ENCODE measurements around the gene LMF1. TPM values are rescaled to one million over a fixed set of nuclear protein-coding genes. Genes with fewer than 3 reads are reported as not detected.

The LMF1 gene
- total and polyA plus RNA-seq, 2 of the 13 experiments (the other 11 are each of a cell fraction or from before 2014, with no cell fraction given), result 6.8 to 8.5 TPM

- TF ChIP-seq ZNF513 (CRISPR knock-in tag; conservative IDR thresholded peaks at IDR 0.05) (no peak), PHF5A (CRISPR knock-in tag; IDR thresholded peaks at IDR 0.05; ENCODE audit: low read depth, unreplicated experiment) (no peak), DBP (CRISPR knock-in tag; IDR thresholded peaks at IDR 0.05; ENCODE audit: not compliant biosample characterization) (no peak), MXD3 (CRISPR knock-in tag; IDR thresholded peaks at IDR 0.05) (no peak), ZNF564 (CRISPR knock-in tag; IDR thresholded peaks at IDR 0.05) (no peak), ZNF550 (CRISPR knock-in tag; IDR thresholded peaks at IDR 0.05; ENCODE audit: borderline replicate concordance) (no peak), BATF2 (CRISPR knock-in tag; IDR thresholded peaks at IDR 0.05) (no peak), RBFOX2 (IDR thresholded peaks at IDR 0.05; ENCODE audit: low read depth, low read length) (no peak), NR2C2 (CRISPR knock-in tag; IDR thresholded peaks at IDR 0.05; ENCODE audit: borderline replicate concordance) (no peak), IRF1 (CRISPR knock-in tag; IDR thresholded peaks at IDR 0.05; ENCODE audit: low read depth) (no peak), KLF16 (CRISPR knock-in tag; IDR thresholded peaks at IDR 0.05) (no peak), ZBTB1 (CRISPR knock-in tag; IDR thresholded peaks at IDR 0.05; ENCODE audit: borderline replicate concordance) (no peak), ZNF124 (CRISPR knock-in tag; IDR thresholded peaks at IDR 0.05) (no peak), ZNF33B (CRISPR knock-in tag; IDR thresholded peaks at IDR 0.05) (no peak), AKNA (CRISPR knock-in tag; IDR thresholded peaks at IDR 0.05; ENCODE audit: borderline replicate concordance) (no peak), ZNF547 (CRISPR knock-in tag; IDR thresholded peaks at IDR 0.05) (no peak)
- peaks cover 17 to 75% of the 10 kb centered on the region in 2 experiments for H3K27me3 ChIP-seq (ENCODE audit: control insufficient read depth in 1 of 2, insufficient read depth in 2 of 2, low read length in 2 of 2)
- 28% methylated on average over 11 of the region's 13 CpGs for WGBS (ENCODE audit: low lambda C conversion rate)
- CTCF ChIA-PET (ENCODE audit: low intra/inter-chr PET ratio, low total read pairs), result no interaction called here
- no peak overlapping the region for H3K9ac ChIP-seq (ENCODE audit: insufficient read depth, low read depth, low read length)
- no peaks in the 10 kb centered on the region for H3K36me3 ChIP-seq (replicated peaks in 1 of 2; ENCODE audit: control insufficient read depth in 1 of 2, insufficient read depth in 2 of 2, low read length in 2 of 2)
- ATAC-seq, result no peak
- no peaks in the 10 kb centered on the region for H3K79me2 ChIP-seq (ENCODE audit: insufficient read depth, low read length)
- no peak for FAIRE-seq
- in situ Hi-C loops (cut with HindIII; ENCODE audit: extremely low pct_ligation_motif_present, low pct_unique_long_range_greater_than_20kb) (loop anchor here (25.0 kb wide), 1 partner anchor 391 kb away; no protein-coding TSS in a partner anchor), intact Hi-C loops (cut with micrococcal nuclease; ENCODE audit: unreplicated experiment) (no loop called here)
- H3K4me3 ChIP-seq (replicated peaks in 1 of 3; ENCODE audit: insufficient read depth in 1 of 3, low read depth in 2 of 3, low read length in 3 of 3), result no peak overlapping the region
- H4K20me1 ChIP-seq (ENCODE audit: insufficient read depth, low read length), result 0 out of 2 replicates have a peak, but pooled peaks cover 3% of the 10 kb centered on the region
- 0 out of 2 replicates have a peak, but pooled peaks cover 5% of the 10 kb centered on the region for H3K9me3 ChIP-seq (ENCODE audit: low read length)
- no peak overlapping the region for H3K4me2 ChIP-seq (ENCODE audit: low read depth, low read length)
- BruUV-seq (replicated peaks), result no TSS peak
- POLR2A ChIA-PET, result no interaction called here
- no peak for DNase-seq (ENCODE audit: low spot score)
- no peak overlapping the region for H2AFZ ChIP-seq (ENCODE audit: low read length)
- H3K27ac ChIP-seq (ENCODE audit: extremely low read length, insufficient read depth, low read length), result no peak overlapping the region
- no peaks in the 10 kb centered on the region for H3K4me1 ChIP-seq (ENCODE audit: insufficient read depth, low read length)
Measured at GRCh38 chr16:821751-822150, 149.0 kb downstream of the LMF1 start.

Measured in HepG2 (cell line).